GM18873 (cell line): ENCODE results near the gene MYO16.

Source experiments
- ATAC-seq: cut with Tn5 transposase; IDR thresholded peaks from one replicate; pipeline ENCODE4 v1.9.1; 2021; ENCODE audit warnings: mild to moderate bottlenecking, moderate library complexity, moderate number of reproducible peaks; ENCODE audit not compliant: unreplicated experiment, low FRiP score

The MYO16 gene

GRCh38 chr13:109140054-109140453 is 510.6 kb downstream of the MYO16 start:
- ATAC-seq: no peak

DNA sequence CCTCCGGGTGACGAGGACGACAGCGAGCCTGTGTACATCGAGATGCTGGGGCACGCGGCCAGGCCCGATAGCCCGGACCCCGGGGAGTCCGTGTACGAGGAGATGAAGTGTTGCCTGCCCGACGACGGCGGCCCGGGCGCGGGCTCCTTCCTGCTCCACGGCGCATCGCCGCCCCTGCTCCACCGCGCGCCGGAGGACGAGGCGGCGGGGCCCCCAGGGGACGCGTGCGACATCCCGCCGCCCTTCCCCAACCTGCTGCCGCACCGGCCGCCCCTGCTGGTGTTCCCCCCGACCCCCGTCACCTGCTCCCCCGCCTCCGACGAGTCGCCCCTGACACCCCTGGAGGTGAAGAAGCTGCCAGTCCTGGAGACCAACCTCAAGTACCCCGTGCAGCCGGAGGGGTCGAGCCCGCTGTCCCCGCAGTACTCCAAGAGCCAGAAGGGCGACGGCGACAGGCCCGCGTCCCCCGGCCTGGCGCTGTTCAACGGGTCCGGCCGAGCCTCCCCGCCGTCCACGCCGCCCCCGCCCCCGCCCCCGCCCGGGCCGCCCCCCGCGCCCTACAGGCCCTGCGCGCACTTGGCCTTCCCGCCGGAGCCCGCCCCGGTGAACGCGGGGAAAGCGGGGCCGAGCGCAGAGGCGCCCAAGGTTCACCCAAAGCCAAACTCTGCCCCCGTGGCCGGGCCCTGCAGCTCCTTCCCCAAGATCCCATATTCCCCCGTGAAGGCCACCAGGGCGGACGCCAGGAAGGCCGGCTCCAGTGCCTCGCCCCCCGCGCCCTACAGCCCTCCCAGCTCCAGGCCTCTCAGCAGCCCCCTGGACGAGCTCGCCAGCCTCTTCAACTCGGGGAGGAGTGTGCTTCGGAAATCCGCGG is 511.3 kb downstream of the MYO16 start:
- ATAC-seq: no peak

GRCh38 chr13:109141706-109142105 is 512.3 kb downstream of the MYO16 start:
- no peak for ATAC-seq

DNA sequence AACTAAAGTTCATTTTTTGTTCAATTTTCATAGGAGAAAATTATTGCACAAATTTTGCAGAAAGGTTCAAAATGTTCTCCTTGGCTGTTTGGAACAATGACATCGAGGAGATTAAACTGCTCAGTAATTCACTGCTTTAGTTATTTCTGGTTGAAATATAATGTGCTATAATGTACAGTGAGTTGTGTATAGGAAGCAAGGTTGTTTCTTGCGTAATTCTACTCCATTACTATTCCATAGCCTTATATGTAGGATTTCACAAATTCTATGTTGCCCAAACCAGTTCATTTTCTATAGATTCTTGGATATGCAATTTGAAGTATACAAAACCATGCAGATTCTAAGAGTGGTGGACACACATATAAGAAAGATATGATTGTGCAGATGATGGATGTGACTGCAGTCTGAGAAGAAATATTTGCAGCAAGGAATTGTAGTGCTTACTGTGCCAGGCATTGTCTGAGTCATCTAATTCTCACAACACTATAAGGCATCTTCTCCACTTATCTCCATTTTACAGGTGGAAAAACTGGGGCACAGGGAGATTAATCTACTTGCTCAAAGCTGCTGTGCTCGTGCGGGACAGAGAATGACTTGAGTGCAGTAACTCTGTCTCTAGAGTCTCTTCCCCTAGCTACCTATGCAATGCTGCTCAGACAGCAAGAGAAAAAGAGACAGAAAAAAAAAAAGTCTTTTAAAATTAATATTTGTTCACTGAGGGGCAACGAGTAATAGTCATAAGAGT is 515.5 kb downstream of the MYO16 start:
- no peak for ATAC-seq

GRCh38 chr13:109145631-109146030 is 516.2 kb downstream of the MYO16 start:
- ATAC-seq: peak; percentile 77

GRCh38 chr13:109146393-109146792 is 517.0 kb downstream of the MYO16 start:
- ATAC-seq: no peak

GRCh38 chr13:109146912-109147647 is 517.7 kb downstream of the MYO16 start:
- no peak for ATAC-seq

GRCh38 chr13:109148243-109148642 is 518.8 kb downstream of the MYO16 start:
- no peak for ATAC-seq

GRCh38 chr13:109150696-109151095 is 521.3 kb downstream of the MYO16 start:
- no peak for ATAC-seq

- no peak for ATAC-seq
Measured at GRCh38 chr13:109151255-109151654, 521.8 kb downstream of the MYO16 start.

DNA sequence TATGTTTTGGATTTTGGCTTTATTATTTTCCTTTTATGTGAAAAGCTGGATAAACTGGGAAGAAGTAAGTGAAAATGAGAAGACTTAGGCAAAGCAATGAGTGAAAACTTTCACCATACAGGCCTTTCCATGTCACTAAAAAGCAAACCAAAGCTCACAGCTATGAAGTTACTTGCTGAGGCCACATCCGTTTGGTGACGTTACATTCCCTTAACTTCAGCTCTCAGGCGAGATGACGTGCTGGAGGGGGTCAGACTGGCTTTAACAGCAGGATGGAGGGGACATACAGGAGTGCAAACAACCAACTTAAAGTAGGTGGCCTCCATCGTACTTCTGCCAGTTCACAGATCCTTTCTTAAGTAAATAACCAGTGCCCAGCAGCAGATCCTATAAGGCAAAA is 522.3 kb downstream of the MYO16 start:
- ATAC-seq: no peak

DNA sequence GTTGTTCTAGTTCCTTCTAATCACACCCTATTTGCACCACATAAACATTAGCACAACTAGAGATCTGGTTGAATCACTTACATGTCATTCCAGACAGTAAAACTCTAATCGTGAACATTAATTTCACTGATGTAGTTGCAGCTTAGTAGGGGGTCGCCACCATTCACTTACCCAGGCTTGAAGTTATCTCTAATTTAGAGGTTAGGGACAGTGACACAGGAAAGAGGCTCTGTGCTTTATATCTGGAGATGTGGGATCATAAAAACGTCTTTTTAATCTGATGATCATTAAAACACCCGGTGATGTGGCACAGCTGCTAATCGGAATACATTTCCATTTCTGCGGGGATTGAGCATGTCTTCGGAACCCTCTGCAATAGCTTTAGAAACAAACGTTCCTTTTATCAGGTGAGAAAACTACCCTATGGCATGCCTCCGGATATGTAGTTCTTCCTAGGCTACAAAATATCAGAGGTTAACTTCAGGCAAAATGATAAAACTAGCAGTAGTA is 523.0 kb downstream of the MYO16 start:
- no peak for ATAC-seq

DNA sequence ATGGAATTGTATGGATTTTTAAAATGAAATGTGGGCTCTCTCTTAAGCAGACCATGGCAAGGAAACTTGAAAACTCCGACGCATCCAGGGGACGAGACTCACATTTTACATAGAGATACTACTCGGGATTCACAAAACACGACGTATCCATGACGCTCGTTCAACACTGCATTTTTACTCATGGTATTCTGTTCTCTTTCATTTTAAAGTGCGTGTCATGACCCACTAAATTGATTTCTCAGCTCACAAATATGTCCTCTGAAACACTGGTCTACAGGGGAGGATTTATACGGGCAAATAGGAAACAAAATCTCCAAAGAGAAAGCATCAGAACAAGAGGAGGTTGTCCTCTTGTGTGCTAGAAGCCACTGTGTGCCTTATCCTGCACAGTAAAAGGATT is 523.5 kb downstream of the MYO16 start:
- no peak for ATAC-seq

DNA sequence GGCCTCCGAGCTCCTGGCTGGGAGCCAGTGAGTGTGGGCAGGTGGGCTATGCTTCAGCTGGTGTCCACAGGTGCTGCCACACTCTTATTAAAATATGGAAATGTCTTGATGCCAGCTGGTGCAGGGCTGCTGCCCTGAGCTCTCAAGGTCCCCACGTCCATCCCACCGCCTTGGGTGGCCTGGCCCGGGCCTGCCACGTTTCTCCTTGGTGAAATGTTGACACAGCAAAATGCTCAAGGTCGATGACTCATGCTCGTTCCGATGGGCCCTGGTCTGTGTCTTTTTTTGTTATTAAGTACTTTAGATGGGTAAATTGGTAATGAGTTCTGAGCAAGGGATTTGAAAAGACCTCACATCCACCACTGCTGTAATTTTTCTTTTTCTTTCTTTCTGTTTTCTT is 524.7 kb downstream of the MYO16 start:
- no peak for ATAC-seq

GRCh38 chr13:109154546-109154945 is 525.1 kb downstream of the MYO16 start:
- ATAC-seq: no peak

GRCh38 chr13:109154966-109155761 is 525.8 kb downstream of the MYO16 start:
- no peak for ATAC-seq

DNA sequence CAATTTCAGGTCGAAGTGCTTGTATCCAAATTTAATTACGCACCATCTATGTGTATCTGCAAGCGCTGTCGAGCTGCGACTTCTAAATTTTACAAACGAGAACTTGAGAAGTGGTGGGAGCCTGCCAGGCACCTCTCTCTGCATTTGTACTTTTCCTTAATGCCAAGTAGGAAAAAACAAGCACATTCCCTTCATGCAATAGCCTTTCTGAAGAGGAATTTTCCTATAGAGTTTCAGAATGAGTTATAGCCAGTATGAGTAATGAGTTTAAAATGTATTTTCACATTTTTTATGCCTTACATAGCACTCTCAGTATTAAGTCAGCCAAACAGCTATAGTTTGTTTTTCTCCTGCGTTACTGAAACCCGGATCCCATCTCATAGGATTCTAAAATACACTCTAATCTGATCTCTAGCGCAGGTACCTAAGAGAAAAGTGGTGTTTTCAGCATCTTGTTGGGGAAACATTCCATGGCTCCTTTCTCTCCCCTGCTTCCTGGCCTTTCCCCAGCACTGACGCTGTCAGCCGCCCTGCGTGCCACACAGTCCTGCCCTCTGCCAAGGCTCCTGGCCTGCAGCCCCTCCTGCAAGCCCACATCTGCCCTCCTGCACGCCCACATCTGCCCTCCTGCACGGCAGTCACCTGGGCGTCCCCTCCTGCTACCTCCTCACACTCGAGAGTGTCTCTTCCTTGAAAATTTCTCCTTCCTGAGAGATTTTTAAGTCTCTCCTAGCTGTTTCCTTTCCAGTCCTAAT is 526.9 kb downstream of the MYO16 start:
- no peak for ATAC-seq

DNA sequence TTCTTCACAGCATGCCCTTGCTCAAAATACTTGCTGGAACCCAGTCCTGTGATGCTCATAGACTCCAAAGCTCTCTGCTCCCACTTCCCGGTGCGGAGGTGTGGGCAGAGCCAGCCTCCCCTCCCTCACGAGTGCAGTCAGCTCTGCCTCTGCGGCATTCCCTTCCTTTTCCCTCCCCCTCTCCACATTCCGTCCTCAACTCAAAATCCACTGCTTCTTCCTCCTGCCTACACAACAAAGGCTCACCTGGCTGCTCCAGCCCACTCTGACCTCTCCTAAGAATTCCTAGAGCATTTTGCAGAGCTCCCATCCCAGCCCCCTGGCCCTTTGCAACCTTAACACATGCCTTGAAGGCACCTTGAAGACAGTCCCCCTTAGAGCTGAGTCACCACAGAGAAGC is 527.9 kb downstream of the MYO16 start:
- no peak for ATAC-seq

- no peak for ATAC-seq
Measured at GRCh38 chr13:109158383-109158782, 529.0 kb downstream of the MYO16 start.
